Caco-2 (cell line): ENCODE measurements around the gene TAF6L. TPM values are rescaled to one million over a fixed set of nuclear protein-coding genes. Genes with fewer than 3 reads are reported as not detected.
"Not testable (repeated sequence)": the region's sequence is repeated elsewhere in the genome, so short reads cannot be mapped to it uniquely, and the experiment has no call there.

Experiments
- BruUV-seq: library from RNA; stranded (reverse); fragments of 400-500 nt; replicated peaks from 2 replicates; lab custom pipeline; 2021; lab: Mats Ljungman, UMichigan
- CTCF ChIA-PET: fragments of 300-600 bp; sonication (Branson Sonifier 250); formaldehyde crosslinking; loops from one replicate; lab custom pipeline; 2022; ENCODE audit warnings: antibody characterized with exemption; lab: Charles Lee
- POLR2A ChIA-PET: fragments of 300-600 bp; sonication (Branson Sonifier 250); formaldehyde crosslinking; loops from one replicate; lab custom pipeline; 2022; ENCODE audit warnings: antibody characterized with exemption; lab: Charles Lee
- DNase-seq, 2 experiments: peaks; one replicate each; pipeline versions ENCODE4 v3.0.0 to v3.0.0-alpha.2; 2020 to 2022
- H3K27me3 ChIP-seq: replicated peaks from 2 replicates; pipeline ENCODE4 v1.6.0; 2011; ENCODE audit warnings: low read length; ENCODE audit not compliant: control insufficient read depth, insufficient read depth
- H3K36me3 ChIP-seq: 2 replicates; pipeline ENCODE4 v1.5.1; 2011; ENCODE audit warnings: low read length; ENCODE audit not compliant: control insufficient read depth, insufficient read depth
- H3K4me1 ChIP-seq: fragments of 250-450 bp; sonication (Bioruptor Pico); 2 replicates; pipeline ENCODE4 v1.5.1; 2020; ENCODE audit warnings: mild to moderate bottlenecking
- H3K4me3 ChIP-seq: 2 replicates; pipeline ENCODE4 v1.5.1; 2011; ENCODE audit warnings: low read depth, mild to moderate bottlenecking, control low read depth, low read length
- H3K9me3 ChIP-seq: fragments of 250-450 bp; sonication (Bioruptor Pico); 2 replicates; pipeline ENCODE4 v1.5.1; 2020; ENCODE audit warnings: mild to moderate bottlenecking, moderate library complexity
- H3K27ac Mint-ChIP-seq: one replicate; pipeline ENCODE4 v1.8.0; 2022; ENCODE audit warnings: mixed read lengths; ENCODE audit not compliant: unreplicated experiment
- H3K27me3 Mint-ChIP-seq: one replicate; pipeline ENCODE4 v1.8.0; 2022; ENCODE audit warnings: mixed read lengths; ENCODE audit not compliant: insufficient read depth, unreplicated experiment
- H3K36me3 Mint-ChIP-seq: one replicate; pipeline ENCODE4 v1.8.0; 2022; ENCODE audit warnings: mild to moderate bottlenecking, mixed read lengths; ENCODE audit not compliant: insufficient read depth, unreplicated experiment
- H3K4me1 Mint-ChIP-seq: one replicate; pipeline ENCODE4 v1.8.0; 2022; ENCODE audit warnings: low read depth, mixed read lengths; ENCODE audit not compliant: unreplicated experiment
- H3K4me3 Mint-ChIP-seq: one replicate; pipeline ENCODE4 v1.8.0; 2022; ENCODE audit warnings: mild to moderate bottlenecking, moderate library complexity, mixed read lengths; ENCODE audit not compliant: unreplicated experiment
- H3K9me3 Mint-ChIP-seq: one replicate; pipeline ENCODE4 v1.8.0; 2022; ENCODE audit warnings: mixed read lengths; ENCODE audit not compliant: unreplicated experiment
- intact Hi-C: fragments of 100-400 bp; cut with micrococcal nuclease; formaldehyde crosslinking; loops from one replicate; pipeline ENCODE4 v1.10.0; 2022; ENCODE audit not compliant: unreplicated experiment
- total RNA-seq: library from RNA; stranded (reverse); gene quantifications from 2 replicates; pipeline ENCODE4 v1.2.3, GENCODE V29; 2022
- TF ChIP-seq, protein P1 (sequence below), 2 experiments: fragments of 200-600 bp in 1 of 2; IDR thresholded peaks; 1 replicate in 1 of 2; 2 replicates in 1 of 2; pipeline versions ENCODE4 v1.5.1 to v1.8.0; 2011 to 2022; ENCODE audit warnings: antibody characterized with exemption in 1 of 2, control low read depth in 1 of 2, inconsistent platforms in 1 of 2, low read depth in 1 of 2, low read length in 1 of 2, mild to moderate bottlenecking in 1 of 2, moderate library complexity in 1 of 2; ENCODE audit not compliant: insufficient read depth in 1 of 2, severe bottlenecking in 1 of 2, unreplicated experiment in 1 of 2

TAF6L gene
- total RNA-seq, 1 experiment from 2014 or later, result 26.8 TPM

DNA sequence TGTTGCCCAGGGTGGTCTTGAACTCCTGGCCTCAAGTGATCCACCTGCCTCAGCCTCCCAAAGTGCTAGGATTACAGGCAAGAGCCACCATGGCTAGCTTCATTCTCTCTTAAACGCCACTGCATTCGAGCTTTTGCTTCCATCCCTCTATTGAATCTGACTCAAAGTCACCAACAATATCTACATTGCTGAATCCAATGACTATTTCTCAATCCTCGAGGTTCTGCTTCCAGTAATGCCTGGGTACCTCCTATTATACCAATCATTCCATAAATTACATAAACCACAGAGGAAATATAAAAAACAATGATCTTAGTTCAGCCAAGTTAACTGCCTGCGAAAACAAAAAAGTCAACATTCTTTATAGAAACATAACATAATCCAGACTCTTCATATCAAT, 45.9 kb downstream of the TAF6L start:
- H3K9me3 Mint-ChIP-seq, result no peaks in the 10 kb centered on the region
- no TSS peak for BruUV-seq
- H3K27me3 Mint-ChIP-seq, result no peaks in the 10 kb centered on the region
- TF ChIP-seq, protein P1, sequence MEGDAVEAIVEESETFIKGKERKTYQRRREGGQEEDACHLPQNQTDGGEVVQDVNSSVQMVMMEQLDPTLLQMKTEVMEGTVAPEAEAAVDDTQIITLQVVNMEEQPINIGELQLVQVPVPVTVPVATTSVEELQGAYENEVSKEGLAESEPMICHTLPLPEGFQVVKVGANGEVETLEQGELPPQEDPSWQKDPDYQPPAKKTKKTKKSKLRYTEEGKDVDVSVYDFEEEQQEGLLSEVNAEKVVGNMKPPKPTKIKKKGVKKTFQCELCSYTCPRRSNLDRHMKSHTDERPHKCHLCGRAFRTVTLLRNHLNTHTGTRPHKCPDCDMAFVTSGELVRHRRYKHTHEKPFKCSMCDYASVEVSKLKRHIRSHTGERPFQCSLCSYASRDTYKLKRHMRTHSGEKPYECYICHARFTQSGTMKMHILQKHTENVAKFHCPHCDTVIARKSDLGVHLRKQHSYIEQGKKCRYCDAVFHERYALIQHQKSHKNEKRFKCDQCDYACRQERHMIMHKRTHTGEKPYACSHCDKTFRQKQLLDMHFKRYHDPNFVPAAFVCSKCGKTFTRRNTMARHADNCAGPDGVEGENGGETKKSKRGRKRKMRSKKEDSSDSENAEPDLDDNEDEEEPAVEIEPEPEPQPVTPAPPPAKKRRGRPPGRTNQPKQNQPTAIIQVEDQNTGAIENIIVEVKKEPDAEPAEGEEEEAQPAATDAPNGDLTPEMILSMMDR (IDR thresholded peaks at IDR 0.05; ENCODE audit: insufficient read depth in 1 of 2, low read depth in 1 of 2, low read length in 1 of 2, severe bottlenecking in 1 of 2, unreplicated experiment in 1 of 2), result no peak
- H3K4me1 Mint-ChIP-seq, result no peaks in the 10 kb centered on the region
- peaks cover 68% of the 10 kb centered on the region for H3K36me3 Mint-ChIP-seq
- intact Hi-C loops, result no loop called here
- CTCF ChIA-PET, result interaction anchor here (0.6 kb wide), 1 partner anchor 31 kb away, joined by 3 read pairs; no protein-coding TSS in a partner anchor
- Histone ChIP-seq H3K9me3 (no peaks in the 10 kb centered on the region), H3K36me3 (no peaks in the 10 kb centered on the region), H3K4me3 (no peak overlapping the region), H3K4me1 (no peaks in the 10 kb centered on the region), H3K27me3 (no peaks in the 10 kb centered on the region)
- POLR2A ChIA-PET, result interaction anchor here (0.6 kb wide), 1 partner anchor 10 kb away, joined by 5 read pairs; no protein-coding TSS in a partner anchor
- H3K4me3 Mint-ChIP-seq, result no peak overlapping the region
- H3K27ac Mint-ChIP-seq, result no peak overlapping the region
- no peak for DNase-seq

DNA sequence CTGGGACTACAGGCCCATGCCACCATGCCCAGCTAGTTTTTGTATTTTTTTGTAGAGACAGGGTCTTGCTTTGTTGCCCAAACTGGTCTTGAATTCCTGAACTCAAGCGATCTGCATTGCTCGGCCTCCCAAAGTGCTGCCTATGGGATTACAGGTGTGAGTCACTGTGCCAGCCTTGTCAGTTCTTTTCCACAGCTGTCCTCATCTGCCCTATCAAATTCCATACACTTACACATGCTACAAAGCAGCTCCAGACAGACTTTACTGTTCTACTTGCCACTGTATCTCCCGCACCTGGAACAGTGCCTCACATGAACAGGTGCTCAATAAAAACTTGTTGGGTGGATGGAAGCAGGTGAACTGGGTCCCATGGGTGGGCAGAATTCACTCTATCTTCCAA, 52.5 kb downstream of the TAF6L start:
- Mint-ChIP-seq H3K36me3 (peaks cover 81% of the 10 kb centered on the region), H3K4me3 (no peak overlapping the region), H3K9me3 (no peaks in the 10 kb centered on the region), H3K4me1 (no peaks in the 10 kb centered on the region), H3K27ac (no peak overlapping the region), H3K27me3 (no peaks in the 10 kb centered on the region)
- Histone ChIP-seq H3K4me1 (no peaks in the 10 kb centered on the region), H3K4me3 (no peak overlapping the region), H3K9me3 (no peaks in the 10 kb centered on the region), H3K36me3 (peaks cover 7% of the 10 kb centered on the region), H3K27me3 (no peaks in the 10 kb centered on the region)
- intact Hi-C loops, result no loop called here
- ChIA-PET POLR2A (no interaction called here), CTCF (interaction anchor here (0.6 to 0.7 kb wide), 2 partner anchors 98 to 155 kb away, joined by 3 to 8 read pairs; no protein-coding TSS in a partner anchor)
- no TSS peak for BruUV-seq
- no peak for DNase-seq
- TF ChIP-seq, protein P1 (IDR thresholded peaks at IDR 0.05; ENCODE audit: insufficient read depth in 1 of 2, low read depth in 1 of 2, low read length in 1 of 2, severe bottlenecking in 1 of 2, unreplicated experiment in 1 of 2), result no peak

DNA sequence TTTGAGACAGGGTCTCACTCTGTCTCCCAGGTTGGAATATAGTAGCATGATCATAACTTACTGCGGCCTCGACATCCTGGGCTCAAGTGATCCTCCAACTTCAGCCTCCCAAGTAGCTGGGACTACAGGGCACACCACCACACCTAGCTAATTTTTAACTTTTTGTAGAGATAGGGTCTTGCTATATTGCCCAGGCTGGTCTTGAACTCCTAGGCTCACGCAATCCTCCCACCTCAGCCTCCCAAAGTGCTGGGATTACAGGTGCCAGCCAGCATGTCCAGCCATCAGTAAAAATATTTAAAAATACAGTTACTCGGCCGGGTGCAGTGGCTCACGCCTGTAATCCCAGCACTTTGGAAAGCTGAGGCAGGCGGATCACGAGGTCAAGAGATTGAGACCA, 56.9 kb downstream of the TAF6L start:
- H3K27ac Mint-ChIP-seq, H3K27me3 ChIP-seq, BruUV-seq, H3K4me1 ChIP-seq, intact Hi-C loops, H3K36me3 ChIP-seq, H3K4me1 Mint-ChIP-seq, H3K4me3 Mint-ChIP-seq, H3K4me3 ChIP-seq, H3K27me3 Mint-ChIP-seq, POLR2A ChIA-PET, H3K9me3 Mint-ChIP-seq, DNase-seq, H3K9me3 ChIP-seq: not testable (repeated sequence)
- CTCF ChIA-PET, result interaction anchor here (1.6 kb wide), 1 partner anchor 41 kb away, joined by 5 read pairs; the partner anchor contains the start of gene TMEM179B
- H3K36me3 Mint-ChIP-seq, result peaks cover 85% of the 10 kb centered on the region
